WTC11 (cell line): ENCODE data around the gene FILIP1L. TPM values are rescaled to one million over a fixed set of nuclear protein-coding genes. Genes with fewer than 3 reads are reported as not detected.

Source experiments
- ATAC-seq: fragments of 200-7000 bp; cut with Tn5 transposase; 2 replicates; pipeline ENCODE4 v1.10.0; 2021; ENCODE audit warnings: mild to moderate bottlenecking, moderate library complexity
- CTCF ChIA-PET: fragments of 300-600 bp; sonication (Branson Sonifier 250); formaldehyde crosslinking; loops from one replicate; lab custom pipeline; 2021; ENCODE audit warnings: antibody characterized with exemption; lab: Charles Lee
- POLR2A ChIA-PET: fragments of 350-600 bp; sonication (Branson Sonifier 250); formaldehyde crosslinking; loops from one replicate; lab custom pipeline; 2021; ENCODE audit warnings: antibody characterized with exemption; lab: Charles Lee
- DNase-seq: peaks from one replicate; pipeline ENCODE4 v3.0.0; 2021; ENCODE audit warnings: low spot score
- H3K27ac Mint-ChIP-seq: 2 replicates; pipeline ENCODE4 v1.8.0; 2021; ENCODE audit warnings: mixed read lengths
- H3K27me3 Mint-ChIP-seq: 2 replicates; pipeline ENCODE4 v1.8.0; 2021; ENCODE audit warnings: low read depth, mild to moderate bottlenecking, moderate library complexity, mixed read lengths
- H3K36me3 Mint-ChIP-seq: 2 replicates; pipeline ENCODE4 v1.8.0; 2021; ENCODE audit warnings: mixed read lengths
- H3K4me1 Mint-ChIP-seq: 2 replicates; pipeline ENCODE4 v1.8.0; 2022; ENCODE audit warnings: mixed read lengths
- H3K4me3 Mint-ChIP-seq: 2 replicates; pipeline ENCODE4 v1.8.0; 2021; ENCODE audit warnings: mild to moderate bottlenecking, moderate library complexity, mixed read lengths
- H3K9me3 Mint-ChIP-seq: 2 replicates; pipeline ENCODE4 v1.8.0; 2021; ENCODE audit warnings: mixed read lengths
- CBFB ChIP-seq: sonication (generic); formaldehyde crosslinking; IDR thresholded peaks from 2 replicates; pipeline ENCODE4 v1.8.1; 2022; ENCODE audit warnings: mild to moderate bottlenecking, low read depth, missing genetic modification reagents
- CREB1 ChIP-seq: sonication (generic); formaldehyde crosslinking; IDR thresholded peaks from 2 replicates; pipeline ENCODE4 v1.8.0; 2023; ENCODE audit warnings: mild to moderate bottlenecking, missing genetic modification reagents
- CREM ChIP-seq: sonication (generic); formaldehyde crosslinking; IDR thresholded peaks from 2 replicates; pipeline ENCODE4 v1.8.1; 2022; ENCODE audit warnings: mild to moderate bottlenecking, missing genetic modification reagents, moderate library complexity
- ESRRA ChIP-seq: sonication (generic); formaldehyde crosslinking; IDR thresholded peaks from 2 replicates; pipeline ENCODE4 v1.8.1; 2022; ENCODE audit warnings: mild to moderate bottlenecking, missing genetic modification reagents, borderline replicate concordance
- ETV6 ChIP-seq: sonication (generic); formaldehyde crosslinking; IDR thresholded peaks from 2 replicates; pipeline ENCODE4 v1.8.1; 2022; ENCODE audit warnings: mild to moderate bottlenecking, missing genetic modification reagents
- NFE2L1 ChIP-seq: sonication (generic); formaldehyde crosslinking; IDR thresholded peaks from 2 replicates; pipeline ENCODE4 v1.8.1; 2023; ENCODE audit warnings: missing genetic modification reagents
- NR2C2 ChIP-seq: sonication (generic); formaldehyde crosslinking; IDR thresholded peaks from 2 replicates; pipeline ENCODE4 v1.8.0; 2022; ENCODE audit warnings: mild to moderate bottlenecking, missing genetic modification reagents
- RELA ChIP-seq: sonication (generic); formaldehyde crosslinking; IDR thresholded peaks from 2 replicates; pipeline ENCODE4 v1.8.1; 2022; ENCODE audit warnings: missing genetic modification reagents, mild to moderate bottlenecking, borderline replicate concordance
- RORB ChIP-seq: fragments of 250-450 bp; sonication (Bioruptor Pico); IDR thresholded peaks from 2 replicates; pipeline ENCODE4 v1.9.0; 2021; ENCODE audit warnings: mild to moderate bottlenecking
- SMAD4 ChIP-seq: sonication (generic); formaldehyde crosslinking; IDR thresholded peaks from 2 replicates; pipeline ENCODE4 v1.8.0; 2022; ENCODE audit warnings: mild to moderate bottlenecking, missing genetic modification reagents
- ZNF121 ChIP-seq: sonication (generic); formaldehyde crosslinking; IDR thresholded peaks from 2 replicates; pipeline ENCODE4 v1.8.0; 2023; ENCODE audit warnings: missing genetic modification reagents
- ZNF396 ChIP-seq: fragments of 250-450 bp; sonication (Bioruptor Pico); IDR thresholded peaks from 2 replicates; pipeline ENCODE4 v1.8.0; 2021; ENCODE audit warnings: mild to moderate bottlenecking, moderate library complexity, borderline replicate concordance
- total RNA-seq: library from RNA; stranded (reverse); gene quantifications from 3 replicates; pipeline ENCODE4 v1.2.3, GENCODE V29; 2021
- TF ChIP-seq, protein P1 (sequence below): sonication (generic); formaldehyde crosslinking; IDR thresholded peaks from 2 replicates; pipeline ENCODE4 v1.8.0; 2022; ENCODE audit warnings: missing genetic modification reagents
- TF ChIP-seq, protein P2 (sequence below): fragments of 250-450 bp; sonication (Bioruptor Pico); conservative IDR thresholded peaks from 2 replicates; pipeline ENCODE4 v1.9.0; 2021; ENCODE audit warnings: mild to moderate bottlenecking
- TF ChIP-seq, protein P3 (sequence below): fragments of 200-600 bp; IDR thresholded peaks from 2 replicates; pipeline ENCODE4 v1.8.0; 2022; ENCODE audit warnings: antibody characterized with exemption

FILIP1L gene
- total RNA-seq, 1 experiment from 2014 or later: 0.17 TPM

DNA sequence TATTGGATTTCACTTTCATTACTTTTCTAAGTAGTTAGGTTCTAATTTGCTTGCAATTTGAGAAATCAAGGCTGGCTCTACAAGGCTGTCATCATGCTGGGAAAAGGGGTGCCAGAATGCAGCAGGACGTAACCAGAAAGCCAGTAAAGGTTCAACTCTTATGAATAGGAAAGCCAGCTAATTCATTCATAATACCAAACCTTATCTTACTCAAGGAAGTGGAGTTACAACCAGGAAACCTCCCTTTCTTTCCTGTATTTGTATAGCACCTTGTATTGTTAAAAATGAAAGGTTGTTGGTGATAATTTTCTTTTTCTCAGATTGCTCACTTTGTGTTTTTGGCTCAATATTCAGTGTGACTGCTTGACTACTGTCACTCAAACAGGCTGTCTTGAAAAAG lies 109.4 kb downstream of the FILIP1L start:
- H3K27me3 Mint-ChIP-seq: no peaks in the 10 kb centered on the region
- no peak for ATAC-seq
- H3K4me3 Mint-ChIP-seq: no peak overlapping the region
- H3K27ac Mint-ChIP-seq: no peak overlapping the region
- CTCF ChIA-PET: interaction anchor here (0.7 to 3.2 kb wide), 2 partner anchors 161 to 250 kb away, joined by 3 to 15 read pairs; no protein-coding TSS in a partner anchor
- DNase-seq: no peak
- H3K4me1 Mint-ChIP-seq: peaks cover 43% of the 10 kb centered on the region
- POLR2A ChIA-PET: no interaction called here
- no peak for TF ChIP-seq NFE2L1 (CRISPR knock-in tag)
- no peak for TF ChIP-seq CREM (CRISPR knock-in tag)
- no peak for TF ChIP-seq ESRRA
- no peak for TF ChIP-seq CBFB (CRISPR knock-in tag)
- TF ChIP-seq CREB1 (CRISPR knock-in tag): no peak
- no peak for TF ChIP-seq NR2C2
- TF ChIP-seq SMAD4 (CRISPR knock-in tag): no peak
- TF ChIP-seq, protein P1, sequence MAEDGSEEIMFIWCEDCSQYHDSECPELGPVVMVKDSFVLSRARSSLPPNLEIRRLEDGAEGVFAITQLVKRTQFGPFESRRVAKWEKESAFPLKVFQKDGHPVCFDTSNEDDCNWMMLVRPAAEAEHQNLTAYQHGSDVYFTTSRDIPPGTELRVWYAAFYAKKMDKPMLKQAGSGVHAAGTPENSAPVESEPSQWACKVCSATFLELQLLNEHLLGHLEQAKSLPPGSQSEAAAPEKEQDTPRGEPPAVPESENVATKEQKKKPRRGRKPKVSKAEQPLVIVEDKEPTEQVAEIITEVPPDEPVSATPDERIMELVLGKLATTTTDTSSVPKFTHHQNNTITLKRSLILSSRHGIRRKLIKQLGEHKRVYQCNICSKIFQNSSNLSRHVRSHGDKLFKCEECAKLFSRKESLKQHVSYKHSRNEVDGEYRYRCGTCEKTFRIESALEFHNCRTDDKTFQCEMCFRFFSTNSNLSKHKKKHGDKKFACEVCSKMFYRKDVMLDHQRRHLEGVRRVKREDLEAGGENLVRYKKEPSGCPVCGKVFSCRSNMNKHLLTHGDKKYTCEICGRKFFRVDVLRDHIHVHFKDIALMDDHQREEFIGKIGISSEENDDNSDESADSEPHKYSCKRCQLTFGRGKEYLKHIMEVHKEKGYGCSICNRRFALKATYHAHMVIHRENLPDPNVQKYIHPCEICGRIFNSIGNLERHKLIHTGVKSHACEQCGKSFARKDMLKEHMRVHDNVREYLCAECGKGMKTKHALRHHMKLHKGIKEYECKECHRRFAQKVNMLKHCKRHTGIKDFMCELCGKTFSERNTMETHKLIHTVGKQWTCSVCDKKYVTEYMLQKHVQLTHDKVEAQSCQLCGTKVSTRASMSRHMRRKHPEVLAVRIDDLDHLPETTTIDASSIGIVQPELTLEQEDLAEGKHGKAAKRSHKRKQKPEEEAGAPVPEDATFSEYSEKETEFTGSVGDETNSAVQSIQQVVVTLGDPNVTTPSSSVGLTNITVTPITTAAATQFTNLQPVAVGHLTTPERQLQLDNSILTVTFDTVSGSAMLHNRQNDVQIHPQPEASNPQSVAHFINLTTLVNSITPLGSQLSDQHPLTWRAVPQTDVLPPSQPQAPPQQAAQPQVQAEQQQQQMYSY (CRISPR knock-in tag): no peak
- no peak for TF ChIP-seq ZNF396 (CRISPR knock-in tag)
- no peak for TF ChIP-seq ETV6 (CRISPR knock-in tag)
- no peak for TF ChIP-seq ZNF121
- no peak for TF ChIP-seq RORB (CRISPR knock-in tag)
- no peak for TF ChIP-seq RELA (CRISPR knock-in tag)
- H3K36me3 Mint-ChIP-seq: no peaks in the 10 kb centered on the region
- no peaks in the 10 kb centered on the region for H3K9me3 Mint-ChIP-seq

DNA sequence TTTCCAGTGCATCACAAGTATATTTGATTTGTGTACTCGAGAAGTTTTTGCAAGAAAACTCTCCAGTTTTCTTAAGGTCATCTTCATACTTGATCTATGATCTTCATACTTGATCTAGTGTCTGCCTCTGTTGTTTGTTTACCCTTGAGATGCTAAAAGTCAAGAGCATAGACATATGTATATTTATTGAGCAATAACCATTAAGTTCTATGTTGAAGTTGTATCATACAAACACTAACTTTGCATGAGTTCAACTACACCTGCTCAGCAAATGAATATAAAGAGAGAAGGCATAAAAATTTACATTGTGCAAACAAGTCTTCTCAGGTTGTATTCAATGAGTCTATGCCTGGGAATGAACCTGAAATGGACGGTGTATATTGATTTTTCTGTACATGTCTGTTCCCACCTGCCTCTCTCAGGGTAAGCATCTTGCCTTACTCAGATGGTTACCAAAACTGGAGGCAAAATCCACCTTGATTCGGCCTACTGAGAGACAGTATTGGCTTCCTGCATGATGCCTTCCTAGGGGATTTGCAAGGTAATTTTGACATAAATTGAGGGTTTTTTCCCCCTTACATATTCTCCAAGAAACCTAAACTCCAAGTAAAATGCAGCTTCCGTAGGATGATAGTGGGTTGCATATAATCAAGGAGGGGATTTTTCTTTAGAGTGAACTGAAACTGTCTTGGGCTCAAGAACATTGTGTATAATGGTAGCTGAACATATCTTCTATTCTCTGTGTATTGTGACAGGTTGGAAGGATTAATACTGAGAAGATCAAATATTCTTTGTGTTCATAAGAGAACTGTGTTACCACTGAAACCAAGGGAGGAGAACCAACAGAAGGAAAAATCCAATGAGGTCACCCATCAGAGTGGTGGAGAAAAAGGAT lies 110.4 kb downstream of the FILIP1L start:
- Mint-ChIP-seq H3K4me3 (no peak overlapping the region), H3K36me3 (no peaks in the 10 kb centered on the region), H3K9me3 (peaks cover 2% of the 10 kb centered on the region), H3K4me1 (peaks cover 35% of the 10 kb centered on the region)
- CTCF ChIA-PET: interaction anchor here (0.7 kb wide), 1 partner anchor 251 kb away, joined by 3 read pairs; no protein-coding TSS in a partner anchor
- TF ChIP-seq, protein P2, sequence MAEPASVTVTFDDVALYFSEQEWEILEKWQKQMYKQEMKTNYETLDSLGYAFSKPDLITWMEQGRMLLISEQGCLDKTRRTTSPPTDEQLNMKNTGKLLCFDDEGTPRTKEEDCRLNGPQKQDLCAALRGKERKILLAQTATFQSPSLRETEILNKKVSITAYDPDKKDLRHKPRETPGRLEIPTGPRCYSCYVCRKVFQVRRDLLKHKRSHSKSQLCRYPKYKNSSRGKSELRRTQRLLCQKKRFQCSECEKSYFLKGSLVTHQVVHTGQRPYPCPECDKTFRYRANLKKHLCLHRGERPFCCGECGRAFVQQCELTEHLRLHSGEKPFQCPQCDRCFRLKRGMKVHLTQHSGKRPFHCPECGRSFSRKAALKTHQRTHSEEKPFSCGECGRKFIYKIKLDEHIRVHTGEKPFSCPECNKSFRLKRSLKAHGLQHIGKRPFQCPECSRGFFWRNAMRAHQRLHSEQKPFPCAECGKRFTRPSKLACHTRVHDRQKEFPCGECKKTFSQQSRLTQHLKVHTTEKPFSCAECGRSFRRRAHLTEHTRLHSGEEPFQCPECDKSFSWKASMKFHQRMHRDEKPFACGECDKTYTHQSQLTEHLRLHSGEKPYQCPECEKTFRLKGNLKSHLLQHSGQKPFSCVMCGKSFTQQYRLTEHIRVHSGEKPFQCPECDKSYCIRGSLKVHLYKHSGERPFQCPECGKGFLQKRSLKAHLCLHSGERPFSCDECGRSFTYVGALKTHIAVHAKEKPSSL (CRISPR knock-in tag): no peak
- TF ChIP-seq, protein P3, sequence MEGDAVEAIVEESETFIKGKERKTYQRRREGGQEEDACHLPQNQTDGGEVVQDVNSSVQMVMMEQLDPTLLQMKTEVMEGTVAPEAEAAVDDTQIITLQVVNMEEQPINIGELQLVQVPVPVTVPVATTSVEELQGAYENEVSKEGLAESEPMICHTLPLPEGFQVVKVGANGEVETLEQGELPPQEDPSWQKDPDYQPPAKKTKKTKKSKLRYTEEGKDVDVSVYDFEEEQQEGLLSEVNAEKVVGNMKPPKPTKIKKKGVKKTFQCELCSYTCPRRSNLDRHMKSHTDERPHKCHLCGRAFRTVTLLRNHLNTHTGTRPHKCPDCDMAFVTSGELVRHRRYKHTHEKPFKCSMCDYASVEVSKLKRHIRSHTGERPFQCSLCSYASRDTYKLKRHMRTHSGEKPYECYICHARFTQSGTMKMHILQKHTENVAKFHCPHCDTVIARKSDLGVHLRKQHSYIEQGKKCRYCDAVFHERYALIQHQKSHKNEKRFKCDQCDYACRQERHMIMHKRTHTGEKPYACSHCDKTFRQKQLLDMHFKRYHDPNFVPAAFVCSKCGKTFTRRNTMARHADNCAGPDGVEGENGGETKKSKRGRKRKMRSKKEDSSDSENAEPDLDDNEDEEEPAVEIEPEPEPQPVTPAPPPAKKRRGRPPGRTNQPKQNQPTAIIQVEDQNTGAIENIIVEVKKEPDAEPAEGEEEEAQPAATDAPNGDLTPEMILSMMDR: no peak
- TF ChIP-seq, all 79 proteins: peak for 0
- no peak for ATAC-seq
- DNase-seq: no peak
- Mint-ChIP-seq H3K27ac (no peak overlapping the region), H3K27me3 (no peaks in the 10 kb centered on the region)
- POLR2A ChIA-PET: interaction anchor here (0.6 kb wide), 1 partner anchor 83 kb away, joined by 4 read pairs; no protein-coding TSS in a partner anchor
